ENCODE data around the gene PHF12.

Gene PHF12

GRCh38 chr17:28974451-28974850 is 23.1 kb upstream of the PHF12 start:
- DNase-seq, result no peak

GRCh38 chr17:28973425-28973824 is 22.1 kb upstream of the PHF12 start:
- peak; percentile 31 for DNase-seq

- no peak for DNase-seq
These were observed 21.1 kb upstream of the PHF12 start for GRCh38 chr17:28972437-28972836.

- no peak for DNase-seq
These were observed 19.6 kb upstream of the PHF12 start for GRCh38 chr17:28970879-28971278.

- DNase-seq, result no peak
These were observed 18.5 kb upstream of the PHF12 start for GRCh38 chr17:28969706-28970393.

GRCh38 chr17:28968914-28969295 is 17.6 kb upstream of the PHF12 start:
- DNase-seq, result no peak

GRCh38 chr17:28968231-28968913 is 17.1 kb upstream of the PHF12 start:
- DNase-seq, result no peak

GRCh38 chr17:28967221-28968135 is 16.2 kb upstream of the PHF12 start:
- no peak for DNase-seq

- DNase-seq, result no peak
These were observed 12.5 kb upstream of the PHF12 start for GRCh38 chr17:28963841-28964240.

- DNase-seq, result no peak
These were observed 11.8 kb upstream of the PHF12 start for GRCh38 chr17:28963055-28963611.

- no peak for DNase-seq
These were observed 10.1 kb upstream of the PHF12 start for GRCh38 chr17:28961391-28961790.

GRCh38 chr17:28960256-28961061 is 9.1 kb upstream of the PHF12 start:
- DNase-seq, result no peak

- no peak for DNase-seq
These were observed 8.2 kb upstream of the PHF12 start for GRCh38 chr17:28959471-28959871.

- DNase-seq, result no peak
These were observed 7.6 kb upstream of the PHF12 start for GRCh38 chr17:28958820-28959455.

GRCh38 chr17:28957992-28958355 is 6.7 kb upstream of the PHF12 start:
- DNase-seq, result no peak

- no peak for DNase-seq
These were observed 6.1 kb upstream of the PHF12 start for GRCh38 chr17:28957277-28957991.

GRCh38 chr17:28956861-28957260 is 5.5 kb upstream of the PHF12 start:
- no peak for DNase-seq

- DNase-seq, result no peak
These were observed 4.8 kb upstream of the PHF12 start for GRCh38 chr17:28956112-28956511.

- DNase-seq, result no peak
These were observed 4.1 kb upstream of the PHF12 start for GRCh38 chr17:28955408-28955807.

- DNase-seq, result no peak
These were observed 3.6 kb upstream of the PHF12 start for GRCh38 chr17:28954886-28955285.

GRCh38 chr17:28953444-28954118 is 2.3 kb upstream of the PHF12 start:
- peak; percentile 32 for DNase-seq

Data from fibroblast of skin of right quadriceps (primary cell).